SK-N-SH (cell line): ENCODE measurements around the gene NECTIN2. TPM values are rescaled to one million over a fixed set of nuclear protein-coding genes. Genes with fewer than 3 reads are reported as not detected.
"Not testable (repeated sequence)": the region's sequence is repeated elsewhere in the genome, so short reads cannot be mapped to it uniquely, and the experiment has no call there.

ENCODE experiments used
- CTCF ChIA-PET: fragments of 300-600, 350-600 bp; formaldehyde crosslinking; extraction: SDS; loops from one replicate; lab custom pipeline; 2021; lab: Yijun Ruan, JAX
- POLR2A ChIA-PET: fragments of 350-600 bp; sonication (Branson Sonifier 250); formaldehyde crosslinking; extraction: SDS; loops from one replicate; lab custom pipeline; 2020; ENCODE audit warnings: antibody characterized with exemption, inconsistent platforms; lab: Yijun Ruan, JAX
- DNase-seq: peaks from one replicate; pipeline ENCODE4 v3.0.0; 2012
- H2AFZ ChIP-seq: fragments of 200-600 bp; sonication (generic); 2 replicates; pipeline ENCODE4 v1.8.1; 2016; ENCODE audit warnings: antibody characterized with exemption, mild to moderate bottlenecking, low read depth
- H3F3A ChIP-seq: fragments of 200-600 bp; sonication (generic); replicated peaks from 2 replicates; pipeline ENCODE3; 2016; ENCODE audit warnings: antibody characterized with exemption, mild to moderate bottlenecking; ENCODE audit not compliant: insufficient read depth
- H3K27ac ChIP-seq, 2 experiments: fragments of 200-500 bp in 1 of 2; fragments of 200-600 bp in 1 of 2; sonication (Bioruptor generic) in 1 of 2; sonication (generic), shearing (Covaris generic) in 1 of 2; 2 replicates each; pipeline versions ENCODE4 v1.5.1 to v1.6.1; 2014 to 2016; ENCODE audit warnings: low read depth in 2 of 2, inconsistent platforms in 1 of 2, low read length in 1 of 2, mild to moderate bottlenecking in 1 of 2, mixed read lengths in 1 of 2
- H3K27me3 ChIP-seq: fragments of 200-600 bp; sonication (generic), shearing (Covaris generic); 2 replicates; pipeline ENCODE4 v1.6.1; 2016; ENCODE audit warnings: mixed run types; ENCODE audit not compliant: insufficient read depth
- H3K36me3 ChIP-seq, 2 experiments: fragments of 200-500 bp in 1 of 2; fragments of 200-600 bp in 1 of 2; sonication (Bioruptor generic) in 1 of 2; sonication (generic) in 1 of 2; replicated peaks in 1 of 2; 2 replicates each; pipeline versions ENCODE3 to v1.5.1; 2014 to 2016; ENCODE audit warnings: low read length in 1 of 2, mild to moderate bottlenecking in 1 of 2; ENCODE audit not compliant: insufficient read depth in 2 of 2, control insufficient read depth in 1 of 2
- H3K4me1 ChIP-seq, 2 experiments: fragments of 200-500 bp in 1 of 2; fragments of 200-600 bp in 1 of 2; sonication (Bioruptor generic) in 1 of 2; sonication (generic), shearing (Covaris generic) in 1 of 2; 2 replicates each; pipeline versions ENCODE4 v1.5.1 to v1.6.1; 2014 to 2016; ENCODE audit warnings: low read depth in 1 of 2, low read length in 1 of 2, mixed run types in 1 of 2; ENCODE audit not compliant: insufficient read depth in 2 of 2, control insufficient read depth in 1 of 2
- H3K4me2 ChIP-seq: fragments of 200-600 bp; sonication (generic), shearing (Covaris generic); 2 replicates; pipeline ENCODE4 v1.6.1; 2017; ENCODE audit warnings: mixed run types
- H3K4me3 ChIP-seq, 2 experiments: fragments of 200-500 bp in 1 of 2; fragments of 200-600 bp in 1 of 2; sonication (Bioruptor generic) in 1 of 2; sonication (generic), shearing (Covaris generic) in 1 of 2; 2 replicates each; pipeline versions ENCODE4 v1.5.1 to v1.8.1; 2014 to 2016; ENCODE audit warnings: low read depth in 2 of 2, inconsistent platforms in 1 of 2, low read length in 1 of 2, mild to moderate bottlenecking in 1 of 2, mixed read lengths in 1 of 2, moderate library complexity in 1 of 2
- H3K79me2 ChIP-seq: fragments of 200-600 bp; sonication (generic); 2 replicates; pipeline ENCODE4 v1.8.1; 2017; ENCODE audit warnings: mild to moderate bottlenecking; ENCODE audit not compliant: insufficient read depth
- H3K9ac ChIP-seq: fragments of 200-600 bp; sonication (generic); 2 replicates; pipeline ENCODE4 v1.6.1; 2017; ENCODE audit warnings: mixed run types
- H3K9me2 ChIP-seq: fragments of 200-600 bp; sonication (generic); 2 replicates; pipeline ENCODE4 v1.6.1; 2017; ENCODE audit warnings: mixed run types
- H3K9me3 ChIP-seq: fragments of 200-600 bp; sonication (generic); 2 replicates; pipeline ENCODE4 v1.6.1; 2017; ENCODE audit warnings: mixed run types, mild to moderate bottlenecking, moderate library complexity
- H4K20me1 ChIP-seq: fragments of 200-600 bp; sonication (generic); 2 replicates; pipeline ENCODE4 v1.6.1; 2017; ENCODE audit warnings: mild to moderate bottlenecking, mixed run types; ENCODE audit not compliant: insufficient read depth
- FOSL2 ChIP-seq: IDR thresholded peaks from 2 replicates; pipeline ENCODE4 v1.4.0; 2012; ENCODE audit warnings: low read depth, mild to moderate bottlenecking, moderate library complexity, borderline replicate concordance
- PBX3 ChIP-seq: IDR thresholded peaks from 2 replicates; pipeline ENCODE4; 2012
- REST ChIP-seq: IDR thresholded peaks from 2 replicates; pipeline ENCODE4 v1.6.1; 2012; ENCODE audit warnings: mild to moderate bottlenecking, low read depth, low read length, moderate library complexity
- SIN3A ChIP-seq: IDR thresholded peaks from 2 replicates; pipeline ENCODE4 v1.6.1; 2012; ENCODE audit warnings: low read depth, mild to moderate bottlenecking, low read length, moderate library complexity, borderline replicate concordance
- TEAD4 ChIP-seq: IDR thresholded peaks from 2 replicates; pipeline ENCODE4 v1.4.0; 2012; ENCODE audit warnings: mild to moderate bottlenecking, borderline replicate concordance; ENCODE audit not compliant: insufficient read depth
- WGBS: methylation state at CpG from one replicate; pipeline ENCODE4 v1.1.6; 2017; ENCODE audit warnings: low lambda C conversion rate; 5-methylcytosine and 5-hydroxymethylcytosine counted together
- polyA plus RNA-seq, 3 experiments: library from polyadenylated mRNA; depleted of rRNA; stranded (reverse); fragments of >200 nt; gene quantifications; 2 replicates each; pipeline ENCODE4 v1.2.3, GENCODE V29; 2012

The NECTIN2 gene
- polyA plus RNA-seq, 1 of the 3 experiments (the other 2 are of a cell fraction) = 121 TPM

GRCh38 chr19:44908836-44909261, 62.8 kb downstream of the NECTIN2 start (continued):
- TF ChIP-seq REST (no peak), PBX3 (no peak), FOSL2 (no peak)

- Histone ChIP-seq H3K27me3 (no peaks in the 10 kb centered on the region), H3K79me2 (no peaks in the 10 kb centered on the region), H3K36me3 (no peaks in the 10 kb centered on the region), H4K20me1 (no peaks in the 10 kb centered on the region), H2AFZ (no peak overlapping the region), H3K9ac (no peak overlapping the region), H3K27ac (no peak overlapping the region; a peak in 1 of 4 replicates), H3F3A (peaks cover 5% of the 10 kb centered on the region), H3K9me2 (no peaks in the 10 kb centered on the region), H3K9me3 (no peaks in the 10 kb centered on the region), H3K4me2 (no peak overlapping the region; the same call in 1 of the 2 replicates), H3K4me3 (no peak overlapping the region), H3K4me1 (peaks cover 4 to 12% of the 10 kb centered on the region in 2 experiments; a peak in 1 of 4 replicates)
- ChIA-PET POLR2A (interaction anchor here (1.2 kb wide), 1 partner anchor 39 kb away, joined by 3 read pairs; no protein-coding TSS in a partner anchor), CTCF (interaction anchor here (6.2 kb wide), 1 partner anchor 41 kb away, joined by 57 read pairs; no protein-coding TSS in a partner anchor)
- TF ChIP-seq TEAD4 = no peak
- no peak for TF ChIP-seq SIN3A
- WGBS = 100% methylated on average over 4 of the region's 5 CpGs
- DNase-seq = no peak
Observed at GRCh38 chr19:44909775-44910174, 63.7 kb downstream of the NECTIN2 start.

GRCh38 chr19:44911896-44912295, 65.8 kb downstream of the NECTIN2 start:
- H3K79me2 ChIP-seq, H3K9me3 ChIP-seq, DNase-seq, H3K4me2 ChIP-seq, H4K20me1 ChIP-seq, H2AFZ ChIP-seq, H3K9ac ChIP-seq, H3K4me3 ChIP-seq, POLR2A ChIA-PET, H3K27me3 ChIP-seq, H3K9me2 ChIP-seq, H3K27ac ChIP-seq, H3F3A ChIP-seq, H3K4me1 ChIP-seq, H3K36me3 ChIP-seq: not testable (repeated sequence)
- 97% methylated on average over 6 of the region's 6 CpGs for WGBS
- CTCF ChIA-PET = interaction anchor here (0.6 to 6.2 kb wide), 6 partner anchors 8 to 419 kb away, joined by 3 to 57 read pairs (median 6); no protein-coding TSS in a partner anchor
